GM23248 (cell line): ENCODE data around the gene GLA.

ENCODE experiments used
- EZH2 ChIP-seq: fragments of 200-600 bp; sonication (generic); IDR thresholded peaks from 2 replicates; pipeline ENCODE4 v1.6.1; 2018; ENCODE audit warnings: antibody characterized with exemption, mild to moderate bottlenecking; ENCODE audit not compliant: insufficient read depth, poor library complexity, severe bottlenecking
- EZH2phosphoT487 ChIP-seq: fragments of 200-600 bp; sonication (generic); IDR thresholded peaks from 2 replicates; pipeline ENCODE4 v1.6.1; 2018; ENCODE audit warnings: antibody characterized with exemption, moderate library complexity, mild to moderate bottlenecking, low read depth; ENCODE audit not compliant: insufficient read depth

GRCh38 chrX:101407167-101407747, 468 bp downstream of the GLA start:
- TF ChIP-seq EZH2phosphoT487 (no peak), EZH2 (no peak)
